ENCODE results near the gene THSD7A. TPM values are rescaled to one million over a fixed set of nuclear protein-coding genes. Genes with fewer than 3 reads are reported as not detected.

THSD7A gene
- total and polyA plus RNA-seq, 9 of the 15 experiments (the other 6 are each of a cell fraction or from before 2014, with no cell fraction given) = 0.01 to 0.02 TPM; not detected in 7

- TF ChIP-seq SMAD1 (IDR thresholded peaks at IDR 0.05; ENCODE audit: low read depth, low read length, partially characterized antibody) (no peak), RBM17 (IDR thresholded peaks at IDR 0.05; ENCODE audit: borderline replicate concordance, low read depth, low read length) (no peak), TRIM24 (IDR thresholded peaks at IDR 0.05) (no peak), FOXP1 (CRISPR knock-in tag; IDR thresholded peaks at IDR 0.05) (no peak)
Observed at GRCh38 chr7:11539853-11540252, 292.1 kb downstream of the THSD7A start (continued).

DNA sequence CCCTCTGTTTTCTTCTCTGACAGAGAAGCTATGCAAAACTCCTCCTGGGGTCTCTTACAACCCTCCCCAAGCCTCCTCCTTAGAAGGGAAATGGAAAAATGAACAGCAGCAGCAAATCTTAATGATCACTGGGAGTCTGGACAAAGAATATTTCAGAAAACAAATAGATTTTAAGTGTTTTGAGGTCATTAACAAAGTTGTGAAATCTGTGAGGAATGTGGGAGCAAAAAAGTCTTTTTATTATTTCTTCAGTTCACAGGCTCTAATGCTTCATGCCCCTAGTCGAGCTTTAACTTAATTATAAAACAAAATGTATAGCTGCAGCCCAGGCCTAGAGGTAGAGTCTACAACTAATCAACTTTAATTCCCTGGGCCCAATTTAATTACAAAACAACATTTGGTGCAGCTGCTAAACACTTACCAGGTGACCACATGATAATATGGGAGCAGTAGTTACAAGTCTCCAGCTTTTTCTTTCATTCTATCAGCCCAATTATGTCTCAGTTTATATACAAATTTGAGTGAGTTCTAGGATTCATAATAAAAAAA, 293.2 kb downstream of the THSD7A start:
- Histone ChIP-seq H3K9me1 (ENCODE audit: control insufficient read depth, insufficient read depth, low read length) (no peaks in the 10 kb centered on the region), H3K4me1 (replicated peaks in 1 of 2; ENCODE audit: control insufficient read depth in 2 of 2, insufficient read depth in 2 of 2, low read length in 2 of 2) (no peaks in the 10 kb centered on the region), H3K9me3 (replicated peaks; ENCODE audit: control insufficient read depth, insufficient read depth, low read depth, low read length) (no peaks in the 10 kb centered on the region), H3K36me3 (ENCODE audit: control insufficient read depth, insufficient read depth, low read length) (no peaks in the 10 kb centered on the region), H3K4me3 (no peak overlapping the region), H2AFZ (ENCODE audit: low read depth, low read length) (no peak overlapping the region), H3K27ac (ENCODE audit: extremely low read depth, low read depth, low read length) (no peak overlapping the region), H3K27me3 (ENCODE audit: control insufficient read depth in 2 of 2, insufficient read depth in 2 of 2, low read length in 2 of 2) (no peaks in the 10 kb centered on the region), H3K79me2 (ENCODE audit: control insufficient read depth, insufficient read depth, low read length) (no peaks in the 10 kb centered on the region), H3K4me2 (ENCODE audit: insufficient read depth, low read length) (no peak overlapping the region), H4K20me1 (replicated peaks; ENCODE audit: control insufficient read depth, insufficient read depth, low read length) (no peaks in the 10 kb centered on the region), H3K9ac (ENCODE audit: insufficient read depth in 1 of 2, low read depth in 2 of 2, low read length in 2 of 2) (no peak overlapping the region)
- ChIA-PET CTCF (ENCODE audit: low intra/inter-chr PET ratio) (no interaction called here), POLR2A (no interaction called here)
- in situ Hi-C loops (cut with MboI) (no loop called here), intact Hi-C loops (cut with micrococcal nuclease) (no loop called here)
- DNase-seq (ENCODE audit: extremely low read depth in 1 of 4, low spot score in 3 of 4) = no peak
- WGBS (ENCODE audit: insufficient coverage, low coverage, missing lambda C conversion rate) = 0% methylated on average over 1 of the region's 1 CpG
- no peak for ATAC-seq
- TF ChIP-seq ZNF408 (CRISPR knock-in tag; IDR thresholded peaks at IDR 0.05; ENCODE audit: low read depth) (no peak), HES1 (IDR thresholded peaks at IDR 0.05; ENCODE audit: low read depth) (no peak), PHF21A (IDR thresholded peaks at IDR 0.05; ENCODE audit: borderline replicate concordance, low read depth) (no peak), ZNF384 (IDR thresholded peaks at IDR 0.05; ENCODE audit: low read depth, low read length) (no peak), ZKSCAN3 (CRISPR knock-in tag; IDR thresholded peaks at IDR 0.05) (no peak), CLOCK (CRISPR knock-in tag; IDR thresholded peaks at IDR 0.05; ENCODE audit: borderline replicate concordance) (no peak), NCOA4 (IDR thresholded peaks at IDR 0.05; ENCODE audit: partially characterized antibody) (no peak), ZNF436 (CRISPR knock-in tag; IDR thresholded peaks at IDR 0.05) (no peak), DDX20 (tag; IDR thresholded peaks at IDR 0.05; ENCODE audit: low read depth) (no peak)
- TF ChIP-seq, protein P1, sequence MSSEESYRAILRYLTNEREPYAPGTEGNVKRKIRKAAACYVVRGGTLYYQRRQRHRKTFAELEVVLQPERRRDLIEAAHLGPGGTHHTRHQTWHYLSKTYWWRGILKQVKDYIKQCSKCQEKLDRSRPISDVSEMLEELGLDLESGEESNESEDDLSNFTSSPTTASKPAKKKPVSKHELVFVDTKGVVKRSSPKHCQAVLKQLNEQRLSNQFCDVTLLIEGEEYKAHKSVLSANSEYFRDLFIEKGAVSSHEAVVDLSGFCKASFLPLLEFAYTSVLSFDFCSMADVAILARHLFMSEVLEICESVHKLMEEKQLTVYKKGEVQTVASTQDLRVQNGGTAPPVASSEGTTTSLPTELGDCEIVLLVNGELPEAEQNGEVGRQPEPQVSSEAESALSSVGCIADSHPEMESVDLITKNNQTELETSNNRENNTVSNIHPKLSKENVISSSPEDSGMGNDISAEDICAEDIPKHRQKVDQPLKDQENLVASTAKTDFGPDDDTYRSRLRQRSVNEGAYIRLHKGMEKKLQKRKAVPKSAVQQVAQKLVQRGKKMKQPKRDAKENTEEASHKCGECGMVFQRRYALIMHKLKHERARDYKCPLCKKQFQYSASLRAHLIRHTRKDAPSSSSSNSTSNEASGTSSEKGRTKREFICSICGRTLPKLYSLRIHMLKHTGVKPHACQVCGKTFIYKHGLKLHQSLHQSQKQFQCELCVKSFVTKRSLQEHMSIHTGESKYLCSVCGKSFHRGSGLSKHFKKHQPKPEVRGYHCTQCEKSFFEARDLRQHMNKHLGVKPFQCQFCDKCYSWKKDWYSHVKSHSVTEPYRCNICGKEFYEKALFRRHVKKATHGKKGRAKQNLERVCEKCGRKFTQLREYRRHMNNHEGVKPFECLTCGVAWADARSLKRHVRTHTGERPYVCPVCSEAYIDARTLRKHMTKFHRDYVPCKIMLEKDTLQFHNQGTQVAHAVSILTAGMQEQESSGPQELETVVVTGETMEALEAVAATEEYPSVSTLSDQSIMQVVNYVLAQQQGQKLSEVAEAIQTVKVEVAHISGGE (CRISPR knock-in tag; IDR thresholded peaks at IDR 0.05) = no peak
- no TSS peak for BruUV-seq (replicated peaks)
- no peak for FAIRE-seq
